NCI-H1092 (cell line): ENCODE data around the gene TFCP2.
"Not testable (repeated sequence)": the region's sequence is repeated elsewhere in the genome, so short reads cannot be mapped to it uniquely, and the experiment has no call there.

Experiments used
- DNase-seq: peaks from one replicate; lab custom pipeline; 2025; lab: John Stamatoyannopoulos, UW

Gene TFCP2, protein sequence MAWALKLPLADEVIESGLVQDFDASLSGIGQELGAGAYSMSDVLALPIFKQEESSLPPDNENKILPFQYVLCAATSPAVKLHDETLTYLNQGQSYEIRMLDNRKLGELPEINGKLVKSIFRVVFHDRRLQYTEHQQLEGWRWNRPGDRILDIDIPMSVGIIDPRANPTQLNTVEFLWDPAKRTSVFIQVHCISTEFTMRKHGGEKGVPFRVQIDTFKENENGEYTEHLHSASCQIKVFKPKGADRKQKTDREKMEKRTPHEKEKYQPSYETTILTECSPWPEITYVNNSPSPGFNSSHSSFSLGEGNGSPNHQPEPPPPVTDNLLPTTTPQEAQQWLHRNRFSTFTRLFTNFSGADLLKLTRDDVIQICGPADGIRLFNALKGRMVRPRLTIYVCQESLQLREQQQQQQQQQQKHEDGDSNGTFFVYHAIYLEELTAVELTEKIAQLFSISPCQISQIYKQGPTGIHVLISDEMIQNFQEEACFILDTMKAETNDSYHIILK

DNA sequence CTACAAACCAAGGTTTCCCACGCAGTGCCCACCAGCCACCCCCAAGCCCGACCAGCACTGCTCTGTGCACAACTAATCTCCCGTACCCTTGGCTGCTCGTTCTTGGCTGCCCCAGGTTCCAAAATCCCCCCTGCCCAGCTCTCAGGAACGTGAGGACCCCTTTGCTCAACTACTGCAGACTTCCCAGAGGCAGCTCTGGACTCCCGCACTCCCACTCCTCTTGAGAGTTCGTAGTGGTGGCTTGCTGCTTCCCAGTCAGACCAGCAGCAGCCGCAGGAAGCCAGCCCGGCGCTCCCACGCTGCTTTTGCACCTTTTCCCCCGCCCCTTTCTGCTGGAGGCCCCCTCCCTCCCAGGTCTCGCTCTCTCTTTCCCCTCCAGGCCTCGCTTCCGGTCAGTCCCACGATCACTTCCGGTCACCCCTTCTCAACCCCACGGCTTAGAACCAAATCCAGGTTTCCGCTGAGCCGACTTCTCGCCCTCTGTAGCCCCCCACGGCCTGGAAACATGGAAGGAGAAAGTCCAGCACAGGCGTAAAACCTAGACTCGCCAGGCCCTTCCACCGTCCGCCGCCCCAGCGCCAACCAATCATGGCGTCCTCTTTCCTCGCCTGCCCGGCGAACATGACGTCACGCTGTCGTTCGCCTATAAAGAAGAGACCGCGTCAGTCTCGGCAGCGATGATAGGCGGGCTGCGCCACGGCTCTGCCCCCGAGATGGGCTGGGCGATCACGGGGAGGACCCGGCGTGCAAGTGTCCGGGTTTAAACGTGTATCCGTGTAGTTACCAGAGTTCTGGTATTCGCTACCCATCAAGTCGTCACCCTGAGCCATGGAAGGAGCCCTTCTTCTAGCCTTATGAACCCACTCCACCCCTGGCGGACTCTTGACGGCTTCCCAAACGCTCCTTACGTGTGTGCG lies at the start of gene TFCP2:
Gene TFCP2 (minus strand): TSS at position 621 of the 917 bp plus-strand sequence. CDS start 713 bp downstream, outside the sequence.
- DNase-seq, result peak; percentile 89

DNA sequence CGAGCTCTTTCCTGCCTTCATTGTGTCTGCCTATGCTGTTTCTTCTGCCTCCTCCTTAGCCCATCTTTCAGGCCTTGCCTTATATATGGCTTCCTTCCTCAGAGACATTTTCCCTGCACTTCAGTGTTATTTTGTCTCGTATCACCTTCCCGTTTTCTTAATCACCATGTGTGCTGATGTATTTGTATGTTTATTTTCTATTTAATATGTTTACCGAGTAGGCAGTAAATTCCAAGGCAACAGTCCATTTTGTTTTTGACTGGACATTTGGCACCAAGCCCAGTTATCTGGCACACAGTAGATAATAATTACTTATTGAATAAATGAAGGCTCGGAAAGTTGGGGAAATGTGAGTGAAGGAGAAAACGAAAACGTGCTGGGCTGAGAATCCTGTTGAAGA lies 49.5 kb upstream of the TFCP2 start:
- no peak for DNase-seq

DNA sequence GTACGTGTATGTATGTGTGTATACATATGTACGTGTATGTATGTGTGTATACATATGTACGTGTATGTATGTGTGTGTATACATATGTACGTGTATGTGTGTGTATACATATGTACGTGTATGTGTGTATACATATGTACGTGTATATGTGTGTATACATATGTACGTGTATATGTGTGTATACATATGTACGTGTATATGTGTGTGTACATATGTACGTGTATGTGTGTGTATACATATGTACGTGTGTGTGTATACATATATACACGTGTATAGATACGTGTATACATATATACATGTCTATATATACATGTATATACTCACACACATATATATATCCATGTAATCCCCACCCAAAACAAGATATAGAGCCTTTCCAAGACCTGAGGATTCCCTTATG lies 46.9 kb upstream of the TFCP2 start:
- not testable (repeated sequence) for DNase-seq

DNA sequence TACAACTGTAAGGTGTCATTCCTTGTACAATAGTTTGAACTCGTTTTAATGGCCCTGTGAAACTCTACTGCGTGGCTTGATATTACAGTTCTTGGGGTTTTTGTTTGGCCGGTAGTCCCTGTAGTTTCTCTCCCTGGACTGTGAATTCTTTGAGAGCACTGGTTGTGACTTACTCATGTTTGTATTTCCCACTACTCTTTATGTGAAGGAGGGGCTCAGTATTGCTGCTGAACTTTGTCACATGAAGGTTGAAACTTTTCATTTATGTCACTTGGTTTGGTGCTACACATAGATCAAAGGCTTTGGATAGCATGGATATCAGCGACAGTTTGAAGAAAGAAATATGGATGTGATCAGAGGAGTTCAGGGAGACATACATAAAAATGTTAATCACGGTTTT lies 46.4 kb upstream of the TFCP2 start:
- DNase-seq, result no peak

DNA sequence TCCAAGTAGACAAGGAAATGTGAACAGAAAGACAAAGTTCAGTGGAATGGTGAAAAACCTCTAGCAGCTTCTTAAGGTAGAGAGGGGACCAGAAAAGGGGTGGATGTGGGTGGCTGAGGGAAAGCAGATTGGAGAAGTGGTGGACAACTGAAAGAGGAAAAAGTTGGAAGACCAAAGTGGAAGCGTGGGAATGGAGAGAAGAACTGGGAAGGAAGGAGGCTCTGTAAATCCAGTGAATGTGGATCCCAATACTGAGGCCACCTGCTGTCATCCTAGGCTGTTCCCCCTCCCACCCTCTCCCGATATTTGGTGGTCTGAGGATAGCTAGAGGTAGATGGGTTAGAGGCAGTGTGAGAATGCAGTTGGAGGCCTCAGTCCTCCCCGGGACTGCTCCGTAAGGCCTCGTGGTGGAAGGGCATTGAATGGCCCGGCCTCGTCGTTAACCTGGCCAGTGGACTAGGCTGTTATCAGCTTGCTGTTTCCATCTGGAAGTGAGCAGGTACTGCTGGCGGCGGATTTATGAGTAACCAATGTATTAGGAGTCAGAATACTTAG lies 45.7 kb upstream of the TFCP2 start:
- DNase-seq, result no peak

DNA sequence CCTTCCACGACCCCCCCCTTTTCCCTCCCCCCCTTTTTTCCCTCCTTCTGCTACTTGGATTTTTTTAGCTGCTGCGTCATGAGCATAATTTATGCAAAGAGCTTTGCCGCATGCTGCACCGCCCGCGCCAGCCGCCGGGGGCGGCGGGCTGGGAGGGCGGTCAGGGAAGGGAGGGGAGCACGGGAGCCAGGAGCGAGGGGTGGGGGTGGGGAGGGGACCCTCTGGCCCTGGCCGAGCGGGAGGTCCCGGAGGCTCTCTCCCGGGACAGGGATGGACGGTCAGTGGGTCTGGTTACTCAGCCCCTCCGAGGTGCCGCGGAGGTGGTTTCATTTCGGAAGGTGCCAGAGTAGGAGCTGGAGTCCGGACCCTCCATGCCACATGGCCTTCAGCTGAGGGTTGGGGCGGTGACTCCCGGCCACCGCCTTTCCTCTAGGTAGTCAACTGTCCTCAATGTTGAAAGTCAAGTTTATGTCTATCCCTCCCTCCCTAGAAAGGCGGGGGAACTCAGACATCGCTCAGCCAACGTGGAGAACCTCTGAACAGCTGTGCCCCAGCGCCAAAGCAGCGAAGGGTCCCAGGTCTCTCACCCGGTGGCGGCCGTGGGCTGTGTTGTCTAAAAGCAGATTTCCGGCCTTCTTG lies 45.2 kb upstream of the TFCP2 start, which contains the start of gene POU6F1:
Gene POU6F1 (minus strand): TSS at position 95 of the 639 bp plus-strand sequence. CDS start 11,226 bp downstream, outside the sequence.
- peak; percentile 46 for DNase-seq

DNA sequence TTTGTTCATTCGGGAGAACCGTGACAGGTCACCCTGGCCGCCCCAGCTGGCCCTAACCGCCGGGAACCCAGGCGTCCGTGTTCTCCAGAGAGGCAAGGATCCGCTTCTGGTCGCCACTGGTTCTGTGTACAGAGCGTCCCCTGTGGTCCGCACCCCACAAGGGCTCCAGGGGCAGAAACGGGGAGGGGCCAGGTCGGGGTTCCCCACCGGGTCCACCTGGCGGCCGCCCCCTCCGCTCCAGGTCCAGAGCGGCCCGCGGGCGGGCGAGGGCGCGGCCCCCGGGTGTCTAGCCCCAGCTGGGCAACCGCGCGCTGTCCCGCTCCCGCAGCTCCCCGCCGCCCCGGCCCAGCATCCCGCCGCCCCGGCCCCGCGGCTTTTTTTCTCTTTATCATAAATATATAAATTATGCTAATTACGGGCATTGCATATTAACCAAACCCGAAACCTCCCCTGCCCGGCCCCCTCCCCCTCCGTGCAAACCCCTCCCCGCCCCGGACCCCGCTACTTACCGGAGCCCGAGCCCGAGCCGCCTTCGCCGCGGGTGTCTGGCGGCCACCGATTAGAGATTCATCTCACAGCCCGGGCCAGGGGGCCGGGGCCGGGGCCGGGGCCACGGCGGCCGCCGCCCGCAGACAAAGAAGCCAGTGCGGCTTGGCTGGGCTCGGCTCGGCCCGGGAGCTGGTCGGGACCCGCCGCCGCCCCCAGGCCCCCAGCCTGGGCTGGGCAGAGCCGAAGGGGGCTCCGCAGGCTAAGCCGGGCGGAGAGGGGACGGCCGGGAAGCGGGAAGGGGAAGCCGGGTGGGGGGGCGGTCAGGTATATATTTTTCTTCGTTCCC lies 44.4 kb upstream of the TFCP2 start:
- no peak for DNase-seq

DNA sequence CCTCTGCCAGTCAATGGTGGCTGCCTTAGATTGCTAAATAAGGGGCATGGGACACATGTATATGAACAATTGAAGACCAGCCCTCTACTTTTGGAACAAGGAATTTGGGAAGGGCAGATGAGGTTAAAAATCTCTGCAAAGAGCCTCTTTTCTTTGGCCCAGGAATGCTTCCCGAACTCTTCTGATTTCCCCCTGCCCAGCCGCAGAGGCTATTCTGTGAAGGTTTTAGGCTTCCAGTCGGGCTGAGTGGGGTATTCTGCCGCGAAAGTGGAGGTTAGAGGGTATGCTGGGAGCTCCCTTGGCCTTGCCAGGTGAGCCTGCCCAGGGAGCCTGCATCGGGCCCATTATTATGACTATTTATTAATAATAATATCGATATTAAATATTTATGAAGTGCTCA lies 43.7 kb upstream of the TFCP2 start:
- no peak for DNase-seq

DNA sequence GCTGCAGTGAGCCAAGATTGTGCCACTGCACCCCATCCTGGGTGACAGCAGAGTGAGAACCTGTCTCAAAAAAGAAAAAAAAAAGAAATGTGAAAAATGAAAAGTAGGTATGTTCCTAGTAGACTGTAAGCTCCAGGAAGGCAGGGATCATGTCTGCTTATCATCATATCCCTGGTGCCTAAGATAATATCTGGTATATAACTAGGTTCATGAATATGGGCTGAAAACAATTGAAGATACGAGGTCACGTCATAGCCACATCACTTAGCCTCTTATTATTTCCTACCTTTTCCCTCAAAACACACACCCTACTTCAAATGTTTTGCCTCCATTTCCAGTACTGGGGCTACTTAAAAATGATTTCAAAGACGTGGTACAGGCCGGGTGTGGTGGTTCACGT lies 42.0 kb upstream of the TFCP2 start:
- no peak for DNase-seq

DNA sequence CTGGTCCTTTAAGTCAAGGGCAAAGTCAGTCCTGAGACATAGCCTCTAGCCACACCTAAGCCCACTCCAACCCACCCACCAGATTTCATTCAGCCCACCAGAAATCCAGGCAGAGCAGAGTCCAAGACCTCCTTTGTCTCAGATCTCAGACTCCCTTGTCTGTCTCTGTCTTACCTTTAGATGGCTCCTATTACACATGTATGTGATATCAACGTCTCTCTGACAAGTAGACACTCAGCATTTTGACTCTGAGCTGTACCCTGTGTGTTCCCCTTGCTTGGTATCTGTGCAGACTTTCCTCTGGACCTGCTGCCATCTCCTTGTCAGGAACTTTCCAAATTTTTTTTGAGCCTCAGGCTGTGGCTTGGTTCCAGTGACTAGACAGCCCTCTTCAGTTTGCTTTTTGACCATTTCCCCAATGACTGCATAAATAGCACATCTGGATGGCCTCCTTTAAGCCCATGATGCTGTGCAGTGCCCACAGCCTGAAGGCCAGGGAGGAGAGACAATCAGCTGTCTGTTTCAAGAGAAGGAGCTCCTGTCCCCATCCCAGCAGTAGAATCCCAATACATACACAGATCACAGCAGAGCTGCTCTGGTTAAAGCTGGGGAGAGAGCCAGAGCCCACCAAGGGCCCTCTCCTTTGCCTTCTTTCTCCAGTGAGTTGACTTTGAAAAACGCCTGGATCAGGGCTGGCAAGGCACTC lies 37.9 kb upstream of the TFCP2 start:
- no peak for DNase-seq

DNA sequence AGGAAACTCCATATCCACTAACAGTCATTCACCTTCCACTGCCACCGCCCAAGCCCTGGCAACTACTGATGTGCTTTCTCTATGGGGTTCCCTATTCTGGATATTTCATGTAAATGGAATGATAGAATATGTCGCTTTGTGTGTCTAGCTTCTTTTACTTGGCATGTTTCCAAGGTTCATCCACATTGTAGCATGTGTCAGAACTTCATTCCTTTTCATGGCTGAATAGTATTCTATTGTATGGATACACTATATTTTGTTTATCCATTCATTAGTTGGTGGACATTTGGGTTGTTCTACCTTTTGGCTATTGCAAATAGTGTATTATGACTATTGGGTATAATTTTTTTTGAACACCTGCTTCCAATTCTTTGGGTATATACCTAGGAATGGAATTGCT lies 36.3 kb upstream of the TFCP2 start:
- no peak for DNase-seq

DNA sequence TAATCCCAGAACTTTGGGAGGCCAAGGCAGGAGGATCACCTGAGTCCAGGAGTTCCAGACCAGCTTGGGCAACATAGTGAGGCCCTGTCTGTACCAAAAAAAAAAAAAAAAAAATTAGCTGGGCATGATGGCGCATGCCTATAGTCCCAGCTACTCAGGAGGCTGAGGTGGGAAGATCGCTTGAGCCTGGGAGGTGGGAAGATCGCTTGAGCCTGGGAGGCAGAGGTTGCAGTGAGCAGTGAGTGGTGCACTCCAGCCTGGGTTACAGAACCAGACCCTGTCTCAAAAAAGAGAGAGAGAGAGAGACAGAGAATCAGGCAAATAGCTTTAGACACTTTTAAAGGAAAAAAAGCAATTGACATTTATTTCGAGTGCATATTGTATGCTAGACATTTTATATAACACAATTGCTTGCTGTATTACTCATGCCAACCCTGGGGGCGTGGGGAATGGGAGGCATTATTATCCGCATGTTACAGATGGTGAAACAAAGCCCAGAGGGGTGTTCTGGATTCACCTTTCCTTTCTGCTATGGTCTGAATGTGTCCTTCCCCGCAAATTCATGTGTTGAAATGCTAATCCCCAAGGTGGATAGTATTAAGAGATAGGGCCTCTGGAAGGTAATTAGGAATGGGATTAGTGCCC lies 35.2 kb upstream of the TFCP2 start:
- DNase-seq, result no peak

DNA sequence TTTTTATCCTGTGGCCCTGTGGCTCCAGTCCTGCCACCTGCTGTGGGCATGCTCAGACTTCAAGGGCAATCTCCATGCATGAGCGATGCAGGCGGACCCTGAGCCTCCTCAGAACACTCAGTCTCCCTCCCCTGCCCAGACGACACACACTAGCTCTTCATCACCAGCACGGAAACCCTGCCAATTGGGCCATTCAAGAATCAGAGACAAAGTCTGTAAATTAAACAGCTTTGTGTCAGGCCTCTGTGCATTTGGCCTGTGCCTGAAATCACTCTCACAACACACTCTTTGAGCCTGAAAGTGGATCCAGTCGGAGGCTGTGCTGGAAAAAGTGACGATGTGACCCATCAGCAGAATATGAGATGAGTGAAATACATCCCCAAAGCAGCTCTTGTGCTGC lies 32.4 kb upstream of the TFCP2 start:
- no peak for DNase-seq

DNA sequence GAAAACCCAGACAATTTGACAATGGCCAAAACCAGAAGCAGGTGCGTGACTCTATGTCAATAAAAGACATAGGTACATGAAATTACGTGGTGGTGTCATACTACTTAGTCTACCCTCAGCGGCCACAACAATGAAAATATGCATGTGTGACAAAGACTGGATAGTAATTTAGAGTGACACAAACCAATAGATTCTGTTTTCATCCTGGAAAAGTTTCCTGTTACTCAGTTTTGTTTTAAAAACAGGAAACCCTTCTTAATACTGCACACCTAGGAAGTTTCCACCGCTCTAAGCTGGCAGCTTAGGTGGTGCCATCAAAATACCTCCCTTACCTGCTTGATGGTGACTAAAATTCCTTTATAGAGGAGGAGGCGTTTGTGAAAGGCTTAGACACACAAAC lies 29.8 kb upstream of the TFCP2 start:
- no peak for DNase-seq

DNA sequence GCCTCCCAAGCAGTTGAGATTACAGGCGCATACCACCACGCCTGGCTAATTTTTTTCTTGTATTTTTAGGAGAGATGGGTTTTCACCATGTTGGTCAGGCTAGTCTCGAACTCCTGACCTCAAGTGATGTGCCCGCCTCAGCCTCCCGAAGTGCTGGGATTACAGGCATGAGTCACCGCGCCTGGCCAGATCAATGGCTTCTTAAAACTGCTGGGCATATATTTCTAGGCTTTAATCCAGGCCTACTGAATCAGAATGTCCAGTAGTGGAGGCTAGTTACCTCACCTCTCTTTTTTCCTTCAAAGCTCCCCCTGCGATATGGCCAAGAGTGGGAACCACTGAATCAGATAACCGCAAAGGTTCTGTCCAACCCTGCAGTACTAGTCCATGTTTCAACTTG lies 27.9 kb upstream of the TFCP2 start:
- no peak for DNase-seq

DNA sequence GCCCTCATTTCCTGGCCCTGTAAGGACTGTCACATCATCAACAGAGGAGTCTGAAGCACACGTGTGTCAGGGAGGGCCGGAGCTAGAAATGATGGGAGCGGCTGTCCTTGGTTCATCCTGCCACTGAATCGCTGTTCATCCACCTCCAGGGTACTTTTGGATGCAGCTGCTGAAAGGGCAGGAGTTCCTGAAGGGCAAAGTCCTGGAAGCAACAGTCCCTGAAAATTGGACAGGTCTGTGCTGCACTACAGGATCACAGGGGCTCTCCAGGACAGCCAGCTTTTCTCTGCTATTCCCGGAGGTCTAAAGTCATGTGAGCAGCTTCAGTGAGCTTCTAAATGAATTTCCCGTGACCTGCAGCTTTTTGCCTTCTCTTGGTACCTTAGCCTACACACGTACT lies 27.2 kb upstream of the TFCP2 start:
- DNase-seq, result no peak

DNA sequence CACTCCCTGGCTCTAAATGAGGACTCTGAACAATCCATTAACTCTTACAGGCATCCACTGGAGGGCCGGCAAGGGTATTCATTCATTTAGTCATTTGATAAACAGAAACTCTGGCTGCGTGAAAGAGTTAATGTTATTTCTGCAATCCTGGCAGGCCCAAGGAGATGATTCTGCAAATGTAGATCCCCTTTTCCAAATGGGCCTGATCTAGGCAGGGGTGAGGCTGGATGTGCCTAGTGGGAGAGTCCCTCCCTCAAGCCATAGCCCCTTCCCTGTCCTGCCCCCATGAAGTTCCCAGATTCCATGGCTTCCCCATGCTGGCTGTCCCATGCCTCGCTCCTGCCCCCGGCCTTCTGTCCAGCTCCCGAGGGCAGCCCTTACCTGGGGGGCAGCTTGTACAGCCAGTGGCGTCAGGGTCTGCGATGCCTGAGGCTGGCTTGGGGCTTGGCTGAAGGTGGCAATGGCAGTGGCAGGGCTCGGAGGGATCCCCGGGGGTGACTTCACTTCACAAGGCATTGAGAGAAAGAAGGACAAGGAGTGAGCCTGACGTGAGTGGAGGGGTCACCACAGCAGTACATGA lies 26.5 kb upstream of the TFCP2 start:
- DNase-seq, result no peak

DNA sequence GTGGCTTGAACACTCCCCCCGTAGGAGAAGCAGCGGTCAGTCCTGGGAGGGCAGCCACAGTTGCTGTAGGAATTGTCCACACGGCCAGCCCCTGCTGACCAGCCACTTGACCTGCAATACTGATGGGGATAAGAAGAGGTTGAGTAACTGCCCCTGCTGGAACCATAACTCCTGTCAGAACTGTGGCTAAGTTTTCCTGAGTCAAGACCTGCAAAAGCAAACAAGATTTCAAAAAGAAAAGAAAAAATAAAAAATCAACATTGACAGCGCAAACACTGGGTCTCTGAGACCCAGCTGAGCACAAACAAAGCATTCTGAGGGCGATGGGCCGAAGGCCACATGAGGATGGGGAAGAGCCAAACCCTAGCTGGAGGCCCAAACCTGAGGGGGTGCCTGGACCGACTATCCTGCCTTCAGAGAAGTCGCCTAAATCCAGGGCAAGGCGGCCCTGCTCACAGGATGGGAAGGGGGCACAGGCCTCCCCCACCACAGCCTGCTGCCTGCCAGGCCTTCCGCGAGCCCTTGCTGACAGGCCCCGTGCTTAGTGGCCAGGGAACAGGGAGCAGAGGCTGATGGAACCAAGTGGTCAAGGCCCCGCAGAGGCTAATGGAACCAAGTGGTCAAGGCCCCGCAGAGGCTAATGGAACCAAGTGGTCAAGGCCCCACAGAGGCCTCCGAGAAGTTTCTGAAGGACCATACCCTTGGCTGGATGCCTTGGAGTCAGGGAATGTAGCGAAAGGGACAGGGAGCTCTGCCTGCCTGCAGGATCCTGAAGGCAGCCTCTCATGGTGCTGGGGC lies 25.8 kb upstream of the TFCP2 start:
- no peak for DNase-seq
